GM23338 (cell line): ENCODE data around the gene ZSCAN1. TPM values are rescaled to one million over a fixed set of nuclear protein-coding genes. Genes with fewer than 3 reads are reported as not detected.

Experiments
- ATAC-seq: fragments of 200-7000 bp; cut with Tn5 transposase; 3 replicates; pipeline ENCODE4 v1.9.1; 2020
- DNase-seq: peaks from one replicate; pipeline ENCODE4 v3.0.0-alpha.2; 2015; ENCODE audit warnings: low spot score
- H2AFZ ChIP-seq: fragments of 200-600 bp; sonication (generic); 2 replicates; pipeline ENCODE4 v1.8.0; 2016; ENCODE audit warnings: antibody characterized with exemption, mild to moderate bottlenecking, moderate library complexity
- H3F3A ChIP-seq: fragments of 200-600 bp; sonication (generic); replicated peaks from 2 replicates; pipeline ENCODE4 v1.8.0; 2017; ENCODE audit warnings: antibody characterized with exemption, mixed run types, low read depth
- H3K27ac ChIP-seq: fragments of 200-600 bp; sonication (generic); 2 replicates; pipeline ENCODE4 v1.6.1; 2016; ENCODE audit warnings: low read depth
- H3K27me3 ChIP-seq: fragments of 200-600 bp; sonication (generic); 2 replicates; pipeline ENCODE4 v1.8.0; 2016; ENCODE audit warnings: mild to moderate bottlenecking, mixed run types, moderate library complexity; ENCODE audit not compliant: insufficient read depth
- H3K36me3 ChIP-seq: fragments of 200-600 bp; sonication (generic); 2 replicates; pipeline ENCODE4 v1.8.0; 2016; ENCODE audit warnings: mild to moderate bottlenecking; ENCODE audit not compliant: insufficient read depth
- H3K4me1 ChIP-seq: fragments of 200-600 bp; sonication (generic); 2 replicates; pipeline ENCODE4 v1.8.0; 2016; ENCODE audit warnings: mild to moderate bottlenecking, moderate library complexity; ENCODE audit not compliant: insufficient read depth
- H3K4me2 ChIP-seq: fragments of 200-600 bp; sonication (generic); 2 replicates; pipeline ENCODE4 v1.7.1; 2017; ENCODE audit warnings: mixed run types
- H3K4me3 ChIP-seq: fragments of 200-600 bp; sonication (generic); 2 replicates; pipeline ENCODE4 v1.6.1; 2016; ENCODE audit warnings: mixed run types
- H3K79me2 ChIP-seq: fragments of 200-600 bp; sonication (generic); replicated peaks from 2 replicates; pipeline ENCODE4 v1.8.0; 2017; ENCODE audit warnings: mild to moderate bottlenecking; ENCODE audit not compliant: insufficient read depth
- H3K9me2 ChIP-seq: fragments of 200-600 bp; sonication (generic); 2 replicates; pipeline ENCODE4 v1.8.0; 2017; ENCODE audit not compliant: insufficient read depth
- H4K20me1 ChIP-seq: fragments of 200-600 bp; sonication (generic); replicated peaks from 2 replicates; pipeline ENCODE4 v1.8.0; 2017; ENCODE audit warnings: mild to moderate bottlenecking; ENCODE audit not compliant: insufficient read depth
- H3K27ac Mint-ChIP-seq: 2 replicates; pipeline ENCODE4 v1.8.0; 2020; ENCODE audit warnings: inconsistent platforms, mild to moderate bottlenecking, moderate library complexity, mixed read lengths
- H3K27me3 Mint-ChIP-seq: 3 replicates; pipeline ENCODE4 v1.8.0; 2022; ENCODE audit warnings: low read depth, mild to moderate bottlenecking, moderate library complexity, mixed read lengths, inconsistent platforms; ENCODE audit not compliant: insufficient read depth, poor library complexity
- H3K36me3 Mint-ChIP-seq: 3 replicates; pipeline ENCODE4 v1.8.0; 2021; ENCODE audit warnings: low read depth, mild to moderate bottlenecking, inconsistent platforms, moderate library complexity, mixed read lengths
- H3K4me1 Mint-ChIP-seq: 3 replicates; pipeline ENCODE4 v1.8.0; 2020; ENCODE audit warnings: mild to moderate bottlenecking, inconsistent platforms, mixed read lengths
- H3K4me3 Mint-ChIP-seq: 3 replicates; pipeline ENCODE4 v1.8.0; 2021; ENCODE audit warnings: moderate library complexity, mild to moderate bottlenecking, inconsistent platforms, mixed read lengths
- H3K9me3 Mint-ChIP-seq: 3 replicates; pipeline ENCODE4 v1.8.0; 2020; ENCODE audit warnings: moderate library complexity, mild to moderate bottlenecking, inconsistent platforms, mixed read lengths
- ETS1 ChIP-seq: IDR thresholded peaks from 2 replicates; pipeline ENCODE4 v1.6.1; 2016; ENCODE audit warnings: antibody characterized with exemption
- EZH2 ChIP-seq: fragments of 200-600 bp; sonication (generic); IDR thresholded peaks from one replicate; pipeline ENCODE4 v1.8.0; 2017; ENCODE audit warnings: antibody characterized with exemption, mild to moderate bottlenecking, low read depth; ENCODE audit not compliant: unreplicated experiment
- EZH2phosphoT487 ChIP-seq: fragments of 200-600 bp; sonication (generic); IDR thresholded peaks from one replicate; pipeline ENCODE4 v1.8.1; 2018; ENCODE audit warnings: antibody characterized with exemption; ENCODE audit not compliant: unreplicated experiment
- STAT1 ChIP-seq: IDR thresholded peaks from one replicate; pipeline ENCODE4 v1.6.1; 2016; ENCODE audit warnings: antibody characterized with exemption; ENCODE audit not compliant: unreplicated experiment
- ZNF462 ChIP-seq: fragments of 250-450 bp; sonication (Bioruptor Pico); IDR thresholded peaks from 2 replicates; pipeline ENCODE4 v1.5.0; 2020; ENCODE audit warnings: mild to moderate bottlenecking, moderate library complexity
- polyA plus RNA-seq: library from polyadenylated mRNA; unstranded; fragments of >200 nt; fragmentation: Nextera tagmentation; extraction: Ambion mirVana; gene quantifications from 2 replicates; pipeline ENCODE4 v1.2.1, GENCODE V29; 2016
- total RNA-seq: library from RNA; depleted of rRNA; stranded (reverse); fragments of >200 nt; shearing (Covaris generic); gene quantifications from 2 replicates; pipeline ENCODE4 v1.2.3, GENCODE V29; 2014
- TF ChIP-seq, protein P1 (sequence below), 2 experiments: fragments of 200-600 bp in 1 of 2; sonication (generic) in 1 of 2; conservative IDR thresholded peaks; 2 replicates each; pipeline versions ENCODE4 v1.5.1 to v1.6.1; 2016 to 2017; ENCODE audit warnings: antibody characterized with exemption in 2 of 2, low read depth in 2 of 2, mild to moderate bottlenecking in 2 of 2, moderate library complexity in 1 of 2

ZSCAN1 gene
- total and polyA plus RNA-seq, 2 experiments from 2014 or later, result 1.5 to 3.9 TPM

- TF ChIP-seq ZNF462, result no peak
Measured at GRCh38 chr19:58086825-58087710, 53.2 kb downstream of the ZSCAN1 start (continued).

- peaks cover 7% of the 10 kb centered on the region; the same call in 1 of the 2 replicates for H3K4me1 ChIP-seq
- H3K9me3 Mint-ChIP-seq, result peaks cover 26% of the 10 kb centered on the region
- no peaks in the 10 kb centered on the region for H3K9me2 ChIP-seq
- ATAC-seq (no peak), DNase-seq (no peak)
- no peaks in the 10 kb centered on the region for H4K20me1 ChIP-seq
- H3K27me3 ChIP-seq, result no peaks in the 10 kb centered on the region
- peaks cover 4% of the 10 kb centered on the region; the same call in 2 of the 3 replicates for H3K4me1 Mint-ChIP-seq
- no peak overlapping the region for H2AFZ ChIP-seq
- no peak overlapping the region for H3K27ac Mint-ChIP-seq
- H3K36me3 ChIP-seq, result no peaks in the 10 kb centered on the region
- H3K27me3 Mint-ChIP-seq, result peaks cover 11% of the 10 kb centered on the region
- H3K4me3 Mint-ChIP-seq, result no peak overlapping the region
- no peak overlapping the region for H3K4me3 ChIP-seq
- 0 out of 2 replicates have a peak, but pooled peaks cover 4% of the 10 kb centered on the region for H3F3A ChIP-seq
- no peak overlapping the region for H3K27ac ChIP-seq
- no peaks in the 10 kb centered on the region for H3K79me2 ChIP-seq
- H3K36me3 Mint-ChIP-seq, result peaks cover 60% of the 10 kb centered on the region
- no peak overlapping the region for H3K4me2 ChIP-seq
- TF ChIP-seq EZH2 (no peak), EZH2phosphoT487 (no peak), ETS1 (no peak), STAT1 (no peak)
- TF ChIP-seq, protein P1, sequence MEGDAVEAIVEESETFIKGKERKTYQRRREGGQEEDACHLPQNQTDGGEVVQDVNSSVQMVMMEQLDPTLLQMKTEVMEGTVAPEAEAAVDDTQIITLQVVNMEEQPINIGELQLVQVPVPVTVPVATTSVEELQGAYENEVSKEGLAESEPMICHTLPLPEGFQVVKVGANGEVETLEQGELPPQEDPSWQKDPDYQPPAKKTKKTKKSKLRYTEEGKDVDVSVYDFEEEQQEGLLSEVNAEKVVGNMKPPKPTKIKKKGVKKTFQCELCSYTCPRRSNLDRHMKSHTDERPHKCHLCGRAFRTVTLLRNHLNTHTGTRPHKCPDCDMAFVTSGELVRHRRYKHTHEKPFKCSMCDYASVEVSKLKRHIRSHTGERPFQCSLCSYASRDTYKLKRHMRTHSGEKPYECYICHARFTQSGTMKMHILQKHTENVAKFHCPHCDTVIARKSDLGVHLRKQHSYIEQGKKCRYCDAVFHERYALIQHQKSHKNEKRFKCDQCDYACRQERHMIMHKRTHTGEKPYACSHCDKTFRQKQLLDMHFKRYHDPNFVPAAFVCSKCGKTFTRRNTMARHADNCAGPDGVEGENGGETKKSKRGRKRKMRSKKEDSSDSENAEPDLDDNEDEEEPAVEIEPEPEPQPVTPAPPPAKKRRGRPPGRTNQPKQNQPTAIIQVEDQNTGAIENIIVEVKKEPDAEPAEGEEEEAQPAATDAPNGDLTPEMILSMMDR (conservative IDR thresholded peaks at IDR 0.05; ENCODE audit: low read depth in 2 of 2), result no peak
Measured at GRCh38 chr19:58088521-58089052, 54.8 kb downstream of the ZSCAN1 start.
